Keratinocyte (primary cell): ENCODE measurements around the gene WDR17. TPM values are rescaled to one million over a fixed set of nuclear protein-coding genes. Genes with fewer than 3 reads are reported as not detected.

Experiments used
- DNase-seq: peaks from one replicate; pipeline ENCODE4 v3.0.0-alpha.2; 2011; ENCODE audit warnings: low read depth, missing footprints, low spot score
- FAIRE-seq: peaks from 2 replicates; lab custom pipeline; 2011; peaks lifted over from hg19 to GRCh38; lab: Jason Lieb, UNC
- H2AFZ ChIP-seq: 2 replicates; pipeline ENCODE4 v1.6.0; 2012; ENCODE audit warnings: low read length, control low read depth, inconsistent platforms; ENCODE audit not compliant: control insufficient read depth
- H3K27ac ChIP-seq: 2 replicates; pipeline ENCODE4 v1.5.1; 2011; ENCODE audit warnings: low read length; ENCODE audit not compliant: control insufficient read depth, insufficient read depth
- H3K27me3 ChIP-seq: 3 replicates; pipeline ENCODE4 v1.6.0; 2011; ENCODE audit warnings: low read length; ENCODE audit not compliant: control insufficient read depth, insufficient read depth; ENCODE audit errors: extremely low read depth
- H3K36me3 ChIP-seq, 2 experiments: 2 replicates in 1 of 2; 3 replicates in 1 of 2; pipeline ENCODE4 v1.5.1; 2011; ENCODE audit warnings: low read length in 2 of 2, mild to moderate bottlenecking in 1 of 2; ENCODE audit not compliant: control insufficient read depth in 2 of 2, insufficient read depth in 2 of 2; ENCODE audit errors: extremely low read depth in 1 of 2
- H3K4me1 ChIP-seq: 3 replicates; pipeline ENCODE4 v1.5.1; 2011; ENCODE audit warnings: low read length; ENCODE audit not compliant: control insufficient read depth, insufficient read depth; ENCODE audit errors: extremely low read depth
- H3K4me2 ChIP-seq: 3 replicates; pipeline ENCODE4 v1.6.0; 2011; ENCODE audit warnings: low read depth, low read length; ENCODE audit not compliant: control insufficient read depth, insufficient read depth; ENCODE audit errors: extremely low read depth
- H3K4me3 ChIP-seq, 3 experiments: fragments of 200-600 bp in 1 of 3; sonication (generic) in 1 of 3; 2 replicates in 2 of 3; 3 replicates in 1 of 3; pipeline ENCODE4 v1.5.1; 2011 to 2016; ENCODE audit warnings: low read length in 3 of 3, mild to moderate bottlenecking in 3 of 3, control low read depth in 2 of 3, inconsistent platforms in 1 of 3, low read depth in 1 of 3, mixed read lengths in 1 of 3, mixed run types in 1 of 3, moderate library complexity in 1 of 3; ENCODE audit not compliant: control insufficient read depth in 2 of 3, insufficient read depth in 2 of 3; ENCODE audit errors: extremely low read depth in 1 of 3
- H3K79me2 ChIP-seq: 2 replicates; pipeline ENCODE4 v1.6.0; 2012; ENCODE audit warnings: low read length; ENCODE audit not compliant: control insufficient read depth, insufficient read depth
- H3K9ac ChIP-seq: 3 replicates; pipeline ENCODE4 v1.6.0; 2011; ENCODE audit warnings: low read length; ENCODE audit not compliant: control insufficient read depth, insufficient read depth; ENCODE audit errors: extremely low read depth
- H3K9me1 ChIP-seq: 3 replicates; pipeline ENCODE4 v1.6.0; 2011; ENCODE audit warnings: low read length; ENCODE audit not compliant: control insufficient read depth, insufficient read depth; ENCODE audit errors: extremely low read depth
- H3K9me3 ChIP-seq: 2 replicates; pipeline ENCODE4 v1.5.1; 2012; ENCODE audit warnings: low read depth, low read length; ENCODE audit not compliant: control insufficient read depth
- H4K20me1 ChIP-seq: 3 replicates; pipeline ENCODE4 v1.6.0; 2011; ENCODE audit warnings: low read length; ENCODE audit not compliant: control insufficient read depth, insufficient read depth; ENCODE audit errors: extremely low read depth
- CTCF ChIP-seq, 3 experiments: IDR thresholded peaks in 1 of 3; conservative IDR thresholded peaks in 1 of 3; optimal IDR thresholded peaks in 1 of 3; 2 replicates in 2 of 3; 3 replicates in 1 of 3; pipeline versions ENCODE3 to v1.5.1; 2011; ENCODE audit warnings: low read length in 3 of 3, mild to moderate bottlenecking in 3 of 3, moderate library complexity in 2 of 3, control low read depth in 1 of 3, inconsistent platforms in 1 of 3; ENCODE audit not compliant: insufficient read depth in 2 of 3; ENCODE audit errors: extremely low read depth in 1 of 3
- EZH2 ChIP-seq: IDR thresholded peaks from one replicate; pipeline ENCODE4 v1.6.1; 2012; ENCODE audit warnings: inconsistent platforms, mild to moderate bottlenecking, low read length, moderate library complexity
- dilution Hi-C: fragments of 300-500 bp; cut with MboI; formaldehyde crosslinking; loops from one replicate; pipeline ENCODE4 v1.7.0; 2020; ENCODE audit warnings: low sequenced_read_pairs; ENCODE audit not compliant: extremely low pct_ligation_motif_present
- polyA plus RNA-seq, 5 experiments: library from polyadenylated mRNA; depleted of rRNA in 3 of 5; stranded (reverse) in 3 of 5; stranded (forward) in 1 of 5; unstranded in 1 of 5; fragments of >200 nt; gene quantifications; 1 replicate in 1 of 5; 2 replicates in 3 of 5; 3 replicates in 1 of 5; pipeline versions ENCODE4 v1.2.1 to v1.2.3, GENCODE V29; 2011 to 2012; ENCODE audit warnings: missing spikeins in 2 of 5, low read depth in 1 of 5, low replicate concordance in 1 of 5

The WDR17 gene
- polyA plus RNA-seq, 1 donor (not counting 4 experiments of a cell fraction or from before 2014, with no cell fraction given) = 1.1 TPM

DNA sequence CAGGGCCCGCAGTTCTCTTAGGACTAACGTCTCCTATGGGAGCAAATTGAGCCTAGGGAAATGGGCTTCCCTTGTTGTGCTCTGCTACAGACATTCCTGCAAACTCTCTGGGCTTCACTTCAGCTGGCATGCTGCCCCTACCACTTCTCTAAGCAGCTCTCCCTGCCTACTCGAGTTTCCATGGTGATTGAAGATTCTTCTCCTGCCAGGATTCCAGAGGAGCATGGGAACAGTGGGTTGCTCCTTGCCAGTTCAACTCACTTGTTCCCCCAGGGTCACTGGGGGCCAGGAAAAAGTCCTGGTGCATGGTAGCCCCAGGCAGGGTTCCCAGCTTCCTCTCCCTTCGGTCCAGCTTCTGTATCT is 21.1 kb upstream of the WDR17 start:
- dilution Hi-C loops = loop anchor here (25.0 kb wide), 1 partner anchor 293 kb away; no protein-coding TSS in a partner anchor

DNA sequence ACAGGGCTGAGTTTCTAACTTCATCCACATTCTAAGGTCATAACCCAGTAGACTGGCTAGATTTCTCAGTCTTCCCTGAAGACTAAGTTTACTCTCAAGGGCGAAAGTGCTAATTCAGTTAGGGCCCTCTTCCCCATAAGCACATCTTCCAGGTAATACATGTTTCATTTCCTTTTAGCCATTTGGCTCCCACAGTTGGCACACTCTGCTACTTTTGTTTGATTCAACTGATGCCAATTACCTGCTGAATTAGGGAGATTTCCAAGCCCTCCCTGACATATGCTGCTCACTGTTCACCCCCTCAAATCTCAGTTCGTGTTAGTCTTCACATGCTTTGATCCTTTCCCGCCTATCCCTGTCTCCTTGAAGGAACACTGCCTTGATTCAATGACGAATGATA is 17.0 kb upstream of the WDR17 start:
- DNase-seq = no peak
- Histone ChIP-seq H3K4me2 (no peak overlapping the region), H3K79me2 (no peaks in the 10 kb centered on the region), H3K9me1 (no peaks in the 10 kb centered on the region), H4K20me1 (no peaks in the 10 kb centered on the region), H3K27ac (no peak overlapping the region), H3K9me3 (no peaks in the 10 kb centered on the region), H3K9ac (no peak overlapping the region), H3K4me3 (no peak overlapping the region), H3K4me1 (no peaks in the 10 kb centered on the region), H3K36me3 (no peaks in the 10 kb centered on the region), H2AFZ (no peak overlapping the region), H3K27me3 (no peaks in the 10 kb centered on the region)
- no peak for FAIRE-seq
- TF ChIP-seq EZH2 = no peak
- TF ChIP-seq CTCF (optimal IDR thresholded peaks at IDR 0.05 in 1 of 3, IDR thresholded peaks at IDR 0.05 in 1 of 3, conservative IDR thresholded peaks at IDR 0.05 in 1 of 3; ENCODE audit: extremely low read depth in 1 of 3, insufficient read depth in 2 of 3, low read length in 3 of 3) = no peak
- dilution Hi-C loops = loop anchor here (25.0 kb wide), 1 partner anchor 289 kb away; no protein-coding TSS in a partner anchor

More for the DNA sequence above, 21.1 kb upstream of the WDR17 start:
- TF ChIP-seq EZH2 (no peak), CTCF (optimal IDR thresholded peaks at IDR 0.05 in 1 of 3, IDR thresholded peaks at IDR 0.05 in 1 of 3, conservative IDR thresholded peaks at IDR 0.05 in 1 of 3; ENCODE audit: extremely low read depth in 1 of 3, insufficient read depth in 2 of 3, low read length in 3 of 3) (no peak)
- Histone ChIP-seq H3K4me2 (no peak overlapping the region), H3K27me3 (no peaks in the 10 kb centered on the region), H3K4me3 (no peak overlapping the region), H3K36me3 (no peaks in the 10 kb centered on the region), H2AFZ (no peak overlapping the region), H4K20me1 (no peaks in the 10 kb centered on the region), H3K9me1 (no peaks in the 10 kb centered on the region), H3K4me1 (no peaks in the 10 kb centered on the region), H3K27ac (no peak overlapping the region), H3K9me3 (no peaks in the 10 kb centered on the region), H3K9ac (no peak overlapping the region), H3K79me2 (no peaks in the 10 kb centered on the region)
- FAIRE-seq (no peak), DNase-seq (no peak)
